MCF 10A (cell line): Measurements from ENCODE around the gene FAM229B. TPM values are rescaled to one million over a fixed set of nuclear protein-coding genes. Genes with fewer than 3 reads are reported as not detected.

Source experiments
- BruUV-seq: library from RNA; stranded (reverse); fragments of 400-500 nt; replicated peaks from 2 replicates; lab custom pipeline; 2021; lab: Mats Ljungman, UMichigan
- CTCF ChIA-PET: fragments of 300-600 bp; sonication (Branson Sonifier 250); formaldehyde crosslinking; extraction: SDS; loops from one replicate; lab custom pipeline; 2021; ENCODE audit warnings: antibody characterized with exemption, inconsistent platforms; lab: Yijun Ruan, JAX
- POLR2A ChIA-PET: fragments of 300-600, 350-650 bp; sonication (Branson Sonifier 250); formaldehyde crosslinking; extraction: SDS; loops from one replicate; lab custom pipeline; 2020; ENCODE audit warnings: antibody characterized with exemption, inconsistent platforms; lab: Yijun Ruan, JAX
- DNase-seq: peaks from one replicate; pipeline ENCODE4 v3.0.0-alpha.2; 2018; ENCODE audit not compliant: unreplicated experiment
- H3K27ac Mint-ChIP-seq: one replicate; pipeline ENCODE4 v1.8.0; 2022; ENCODE audit warnings: mild to moderate bottlenecking, low read depth, mixed read lengths; ENCODE audit not compliant: unreplicated experiment
- H3K27me3 Mint-ChIP-seq: one replicate; pipeline ENCODE4 v1.8.0; 2022; ENCODE audit warnings: mixed read lengths; ENCODE audit not compliant: insufficient read depth, unreplicated experiment
- H3K36me3 Mint-ChIP-seq: one replicate; pipeline ENCODE4 v1.8.0; 2022; ENCODE audit warnings: mild to moderate bottlenecking, moderate library complexity, mixed read lengths; ENCODE audit not compliant: insufficient read depth, unreplicated experiment
- H3K4me1 Mint-ChIP-seq: one replicate; pipeline ENCODE4 v1.8.0; 2022; ENCODE audit warnings: mixed read lengths; ENCODE audit not compliant: insufficient read depth, unreplicated experiment
- H3K4me3 Mint-ChIP-seq: one replicate; pipeline ENCODE4 v1.8.0; 2022; ENCODE audit warnings: mild to moderate bottlenecking, moderate library complexity, mixed read lengths; ENCODE audit not compliant: unreplicated experiment
- H3K9me3 Mint-ChIP-seq: one replicate; pipeline ENCODE4 v1.8.0; 2022; ENCODE audit warnings: mixed read lengths; ENCODE audit not compliant: unreplicated experiment
- intact Hi-C: fragments of 100-400 bp; cut with micrococcal nuclease; formaldehyde crosslinking; loops from 2 replicates; pipeline ENCODE4 v1.14.1; 2022
- total RNA-seq: library from RNA; stranded (reverse); gene quantifications from 2 replicates; pipeline ENCODE4 v1.2.3, GENCODE V29; 2022
- TF ChIP-seq, protein P1 (sequence below): fragments of 200-600 bp; IDR thresholded peaks from one replicate; pipeline ENCODE4 v1.8.0; 2022; ENCODE audit warnings: antibody characterized with exemption, mild to moderate bottlenecking; ENCODE audit not compliant: unreplicated experiment

Gene FAM229B
- total RNA-seq, 1 experiment from 2014 or later, result 10.8 TPM

DNA sequence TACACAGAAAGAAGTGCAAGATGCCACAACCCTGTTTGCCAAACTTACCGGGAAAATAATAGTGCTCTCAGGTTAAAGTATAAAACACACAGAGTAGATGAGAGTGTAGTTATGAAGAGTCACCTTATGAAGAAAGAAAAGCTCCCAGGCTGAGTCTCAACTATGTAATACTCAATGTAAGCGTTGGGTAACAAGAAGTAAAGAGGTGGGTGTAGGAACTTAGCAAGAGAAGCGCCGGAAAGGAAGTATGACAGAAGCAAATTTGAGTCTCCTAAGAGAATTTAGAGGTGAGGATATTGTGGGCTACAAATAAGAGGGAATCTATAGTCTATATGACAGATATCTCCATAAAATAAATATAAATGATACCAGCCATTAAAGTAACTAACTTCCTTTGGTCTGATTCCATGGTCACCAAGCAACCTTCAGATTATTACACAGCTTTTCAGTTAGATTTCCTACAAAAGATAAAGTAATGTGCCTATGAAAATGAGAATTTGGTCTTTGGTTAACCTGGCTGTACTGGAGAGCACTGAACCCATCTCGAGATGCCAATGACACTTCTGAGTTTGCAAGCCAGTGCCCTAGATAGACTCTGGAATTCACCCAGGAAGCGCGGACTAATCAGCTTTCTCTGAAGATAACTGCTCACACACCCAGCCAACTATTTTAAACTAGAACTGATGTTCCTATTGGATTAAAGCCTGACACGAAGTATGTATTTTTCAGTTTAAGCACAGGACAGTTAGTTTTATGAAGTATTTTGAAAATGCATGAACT lies 1.9 kb upstream of the FAM229B start:
- BruUV-seq, result no TSS peak
- H3K9me3 Mint-ChIP-seq, result no peaks in the 10 kb centered on the region

DNA sequence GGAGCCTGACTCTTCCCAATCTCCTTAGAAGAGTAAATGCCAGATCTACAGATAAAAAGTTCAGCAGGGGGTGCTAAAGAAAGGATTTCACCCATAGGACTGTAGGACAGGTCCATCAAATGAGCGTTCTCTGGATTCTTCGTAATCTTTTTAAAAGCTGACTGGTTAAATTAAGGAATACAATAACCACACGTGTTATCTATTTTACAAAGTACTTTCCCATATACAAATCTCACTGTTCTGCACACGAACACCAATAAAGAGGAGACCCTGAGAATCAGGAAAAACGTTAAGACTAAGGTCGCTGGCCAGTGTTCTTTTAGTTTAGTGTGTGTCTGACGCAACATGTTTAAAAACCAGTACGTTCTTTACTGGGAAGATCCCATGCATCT lies 651 bp upstream of the FAM229B start:
- H3K4me1 Mint-ChIP-seq, result no peaks in the 10 kb centered on the region
- peak; percentile 63 for DNase-seq
- H3K9me3 Mint-ChIP-seq, result no peaks in the 10 kb centered on the region
- H3K36me3 Mint-ChIP-seq, result peaks cover 17% of the 10 kb centered on the region
- intact Hi-C loops, result loop anchor here (1.0 to 5.0 kb wide), 2 partner anchors 77 to 226 kb away; no protein-coding TSS in a partner anchor
- H3K4me3 Mint-ChIP-seq, result no peak overlapping the region
- TSS peak; percentile 51 for BruUV-seq
- CTCF ChIA-PET, result interaction anchor here (0.6 to 4.6 kb wide), 29 partner anchors 9 to 1876 kb away, joined by 3 to 143 read pairs (median 3); no protein-coding TSS in a partner anchor
- H3K27ac Mint-ChIP-seq, result no peak overlapping the region
- POLR2A ChIA-PET, result interaction anchor here (0.6 to 3.4 kb wide), 19 partner anchors 8 to 1851 kb away, joined by 3 to 24 read pairs (median 3); partner anchors contain the start of gene REV3L
- H3K27me3 Mint-ChIP-seq, result no peaks in the 10 kb centered on the region
- TF ChIP-seq, protein P1, sequence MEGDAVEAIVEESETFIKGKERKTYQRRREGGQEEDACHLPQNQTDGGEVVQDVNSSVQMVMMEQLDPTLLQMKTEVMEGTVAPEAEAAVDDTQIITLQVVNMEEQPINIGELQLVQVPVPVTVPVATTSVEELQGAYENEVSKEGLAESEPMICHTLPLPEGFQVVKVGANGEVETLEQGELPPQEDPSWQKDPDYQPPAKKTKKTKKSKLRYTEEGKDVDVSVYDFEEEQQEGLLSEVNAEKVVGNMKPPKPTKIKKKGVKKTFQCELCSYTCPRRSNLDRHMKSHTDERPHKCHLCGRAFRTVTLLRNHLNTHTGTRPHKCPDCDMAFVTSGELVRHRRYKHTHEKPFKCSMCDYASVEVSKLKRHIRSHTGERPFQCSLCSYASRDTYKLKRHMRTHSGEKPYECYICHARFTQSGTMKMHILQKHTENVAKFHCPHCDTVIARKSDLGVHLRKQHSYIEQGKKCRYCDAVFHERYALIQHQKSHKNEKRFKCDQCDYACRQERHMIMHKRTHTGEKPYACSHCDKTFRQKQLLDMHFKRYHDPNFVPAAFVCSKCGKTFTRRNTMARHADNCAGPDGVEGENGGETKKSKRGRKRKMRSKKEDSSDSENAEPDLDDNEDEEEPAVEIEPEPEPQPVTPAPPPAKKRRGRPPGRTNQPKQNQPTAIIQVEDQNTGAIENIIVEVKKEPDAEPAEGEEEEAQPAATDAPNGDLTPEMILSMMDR, result peak; percentile 40

More for the DNA sequence above, 1.9 kb upstream of the FAM229B start:
- H3K36me3 Mint-ChIP-seq, result peaks cover 25% of the 10 kb centered on the region
- no peak for DNase-seq
- TF ChIP-seq, protein P1, result no peak
- POLR2A ChIA-PET, result interaction anchor here (0.5 to 3.4 kb wide), 6 partner anchors 10 to 515 kb away, joined by 3 to 24 read pairs (median 4); no protein-coding TSS in a partner anchor
- no peaks in the 10 kb centered on the region for H3K4me1 Mint-ChIP-seq
- no peak overlapping the region for H3K27ac Mint-ChIP-seq
- intact Hi-C loops, result loop anchor here (1.0 to 5.0 kb wide), 2 partner anchors 78 to 227 kb away; no protein-coding TSS in a partner anchor
- H3K4me3 Mint-ChIP-seq, result no peak overlapping the region
- H3K27me3 Mint-ChIP-seq, result no peaks in the 10 kb centered on the region
- CTCF ChIA-PET, result interaction anchor here (0.7 to 4.6 kb wide), 14 partner anchors 10 to 383 kb away, joined by 3 to 143 read pairs (median 4); no protein-coding TSS in a partner anchor

- BruUV-seq, result TSS peak; percentile 87
- DNase-seq, result no peak
- H3K4me1 Mint-ChIP-seq, result no peaks in the 10 kb centered on the region
- no peaks in the 10 kb centered on the region for H3K9me3 Mint-ChIP-seq
- ChIA-PET CTCF (interaction anchor here (0.7 to 4.6 kb wide), 15 partner anchors 8 to 300 kb away, joined by 3 to 143 read pairs (median 5); no protein-coding TSS in a partner anchor), POLR2A (interaction anchor here (0.6 to 3.4 kb wide), 14 partner anchors 9 to 1460 kb away, joined by 3 to 24 read pairs (median 4); no protein-coding TSS in a partner anchor)
- intact Hi-C loops, result loop anchor here (5.0 kb wide), 1 partner anchor 224 kb away; no protein-coding TSS in a partner anchor
- no peak overlapping the region for H3K4me3 Mint-ChIP-seq
- H3K27me3 Mint-ChIP-seq, result no peaks in the 10 kb centered on the region
- TF ChIP-seq, protein P1, result no peak
- peaks cover 8% of the 10 kb centered on the region for H3K36me3 Mint-ChIP-seq
- no peak overlapping the region for H3K27ac Mint-ChIP-seq
These were observed 525 bp downstream of the FAM229B start for GRCh38 chr6:112087916-112088315.

- POLR2A ChIA-PET, result interaction anchor here (1.3 kb wide), 1 partner anchor 10 kb away, joined by 3 read pairs; the partner anchor contains the start of genes FAM229B and TUBE1
- no peaks in the 10 kb centered on the region for H3K9me3 Mint-ChIP-seq
- no peak for DNase-seq
- no peak overlapping the region for H3K27ac Mint-ChIP-seq
- TF ChIP-seq, protein P1, result no peak
- CTCF ChIA-PET, result interaction anchor here (0.7 kb wide), 1 partner anchor 66 kb away, joined by 4 read pairs; no protein-coding TSS in a partner anchor
- peaks cover 11% of the 10 kb centered on the region for H3K36me3 Mint-ChIP-seq
- no peaks in the 10 kb centered on the region for H3K27me3 Mint-ChIP-seq
- intact Hi-C loops, result no loop called here
- no TSS peak for BruUV-seq
- no peak overlapping the region for H3K4me3 Mint-ChIP-seq
- no peaks in the 10 kb centered on the region for H3K4me1 Mint-ChIP-seq
These were observed 9.5 kb downstream of the FAM229B start for GRCh38 chr6:112096901-112097300.
